ENCODE measurements around the gene TM4SF5.

Gene TM4SF5

GRCh38 chr17:4790705-4791088 lies 19.0 kb downstream of the TM4SF5 start:
- Histone ChIP-seq H3K9me3 (no peaks in the 10 kb centered on the region), H3K27me3 (peaks cover 82% of the 10 kb centered on the region), H3K4me3 (ENCODE audit: low read depth in 1 of 2, low read length in 1 of 2) (peak overlapping the region; percentile 79 to 84), H3K27ac (peak overlapping the region; percentile 90), H3K4me1 (ENCODE audit: control insufficient read depth in 1 of 2, insufficient read depth in 1 of 2, low read depth in 1 of 2, low read length in 1 of 2) (peaks cover 24 to 33% of the 10 kb centered on the region in 2 experiments), H3K36me3 (no peaks in the 10 kb centered on the region)
- no peak for TF ChIP-seq CTCF (IDR thresholded peaks at IDR 0.05)

GRCh38 chr17:4795168-4795567 lies 23.5 kb downstream of the TM4SF5 start:
- peaks cover 39% of the 10 kb centered on the region for H3K27me3 ChIP-seq
- no peaks in the 10 kb centered on the region for H3K9me3 ChIP-seq
- peak overlapping the region; percentile 81 for H3K27ac ChIP-seq
- TF ChIP-seq CTCF (IDR thresholded peaks at IDR 0.05), result no peak
- peak overlapping the region; percentile 69 to 92 for H3K4me3 ChIP-seq (ENCODE audit: low read depth in 1 of 2, low read length in 1 of 2)
- H3K36me3 ChIP-seq, result peaks cover 18% of the 10 kb centered on the region
- H3K4me1 ChIP-seq (ENCODE audit: control insufficient read depth in 1 of 2, insufficient read depth in 1 of 2, low read depth in 1 of 2, low read length in 1 of 2), result peaks cover 16 to 22% of the 10 kb centered on the region in 2 experiments

- peaks cover 28% of the 10 kb centered on the region for H3K27me3 ChIP-seq
- peaks cover 8 to 17% of the 10 kb centered on the region in 2 experiments for H3K4me1 ChIP-seq (ENCODE audit: control insufficient read depth in 1 of 2, insufficient read depth in 1 of 2, low read depth in 1 of 2, low read length in 1 of 2)
- no peak for TF ChIP-seq CTCF (IDR thresholded peaks at IDR 0.05)
- peak overlapping the region; percentile 81 for H3K27ac ChIP-seq
- no peaks in the 10 kb centered on the region for H3K9me3 ChIP-seq
- H3K36me3 ChIP-seq, result peaks cover 18% of the 10 kb centered on the region
- peak overlapping the region; percentile 69 to 92 for H3K4me3 ChIP-seq (ENCODE audit: low read depth in 1 of 2, low read length in 1 of 2)
Observed at GRCh38 chr17:4796552-4796920, 24.9 kb downstream of the TM4SF5 start.

- peaks cover 8 to 14% of the 10 kb centered on the region in 2 experiments for H3K4me1 ChIP-seq (ENCODE audit: control insufficient read depth in 1 of 2, insufficient read depth in 1 of 2, low read depth in 1 of 2, low read length in 1 of 2)
- peaks cover 18% of the 10 kb centered on the region for H3K36me3 ChIP-seq
- H3K27ac ChIP-seq, result no peak overlapping the region
- peaks cover 36% of the 10 kb centered on the region for H3K27me3 ChIP-seq
- H3K9me3 ChIP-seq, result no peaks in the 10 kb centered on the region
- H3K4me3 ChIP-seq (ENCODE audit: low read depth in 1 of 2, low read length in 1 of 2), result no peak overlapping the region
- no peak for TF ChIP-seq CTCF (IDR thresholded peaks at IDR 0.05)
Observed at GRCh38 chr17:4800462-4801196, 28.9 kb downstream of the TM4SF5 start.

GRCh38 chr17:4802228-4802627 lies 30.5 kb downstream of the TM4SF5 start, which contains the start of gene C17orf114:
Gene C17orf114 (minus strand): TSS chr17:4802328.
- peaks cover 6% of the 10 kb centered on the region in 2 experiments for H3K4me1 ChIP-seq (ENCODE audit: control insufficient read depth in 1 of 2, insufficient read depth in 1 of 2, low read depth in 1 of 2, low read length in 1 of 2)
- H3K27ac ChIP-seq, result no peak within 1 kb of the TSS
- TF ChIP-seq CTCF (IDR thresholded peaks at IDR 0.05), result no peak

More at GRCh38 chr17:4802228-4802627, 30.5 kb downstream of the TM4SF5 start, which contains the start of gene C17orf114:
- Histone ChIP-seq H3K4me3 (ENCODE audit: low read depth in 1 of 2, low read length in 1 of 2) (no peak within 1 kb of the TSS), H3K36me3 (peaks cover 17% of the 10 kb centered on the region), H3K27me3 (peaks cover 50% of the 10 kb centered on the region), H3K9me3 (no peaks in the 10 kb centered on the region)

All from neutrophil (primary cell).